BLaER1 treated with 17β-estradiol and CSF1 and Interleukin-3, amounts not matched to agents 10 nM and 100 nM (cell line): Measurements from ENCODE around the gene ADGRD2.

Experiments
- H3K27ac ChIP-seq, 11 experiments: shearing (Covaris generic); formaldehyde crosslinking; 2 replicates each; pipeline ENCODE4 v1.8.1; 2022
- H3K27me3 ChIP-seq, 11 experiments: shearing (Covaris generic); formaldehyde crosslinking; 2 replicates each; pipeline ENCODE4 v1.8.1; 2022
- H3K36me3 ChIP-seq, 11 experiments: shearing (Covaris generic); formaldehyde crosslinking; 2 replicates each; pipeline ENCODE4 v1.8.1; 2022
- H3K4me1 ChIP-seq, 10 experiments: shearing (Covaris generic); formaldehyde crosslinking; 2 replicates each; pipeline ENCODE4 v1.8.1; 2022
- H3K4me2 ChIP-seq, 11 experiments: shearing (Covaris generic); formaldehyde crosslinking; 2 replicates each; pipeline ENCODE4 v1.8.1; 2022
- H3K4me3 ChIP-seq, 10 experiments: shearing (Covaris generic); formaldehyde crosslinking; 2 replicates each; pipeline ENCODE4 v1.8.1; 2022
- H3K9ac ChIP-seq, 11 experiments: shearing (Covaris generic); formaldehyde crosslinking; 2 replicates each; pipeline ENCODE4 v1.8.1; 2022
- H3K9me3 ChIP-seq, 11 experiments: shearing (Covaris generic); formaldehyde crosslinking; replicated peaks in 1 of 11; 2 replicates each; pipeline ENCODE4 v1.8.1; 2022
- H4K20me1 ChIP-seq, 11 experiments: shearing (Covaris generic); formaldehyde crosslinking; 2 replicates each; pipeline ENCODE4 v1.8.1; 2022
- Cebpa-rat ChIP-seq, 11 experiments: shearing (Covaris generic); IDR thresholded peaks; 2 replicates each; pipeline ENCODE4 v1.8.1; 2022

The ADGRD2 gene

GRCh38 chr9:124477211-124477647 is 27.0 kb downstream of the ADGRD2 start:
- Histone ChIP-seq H3K4me2 (peak overlapping the region; percentile 7 to 83 (median 74); a peak in 18 of 22 replicates), H3K4me1 (peaks cover 17 to 38% (median 26%) of the 10 kb centered on the region in 10 experiments), H3K9ac (no peak overlapping the region), H3K9me3 (no peaks in the 10 kb centered on the region), H3K36me3 (no peaks in the 10 kb centered on the region), H3K4me3 (no peak overlapping the region), H4K20me1 (no peaks in the 10 kb centered on the region; a peak in 2 of 22 replicates), H3K27ac (no peak overlapping the region), H3K27me3 (peaks cover 14 to 26% (median 22%) of the 10 kb centered on the region in 11 experiments; a peak in 21 of 22 replicates)
- no peak for TF ChIP-seq Cebpa-rat (IDR thresholded peaks at IDR 0.05)

DNA sequence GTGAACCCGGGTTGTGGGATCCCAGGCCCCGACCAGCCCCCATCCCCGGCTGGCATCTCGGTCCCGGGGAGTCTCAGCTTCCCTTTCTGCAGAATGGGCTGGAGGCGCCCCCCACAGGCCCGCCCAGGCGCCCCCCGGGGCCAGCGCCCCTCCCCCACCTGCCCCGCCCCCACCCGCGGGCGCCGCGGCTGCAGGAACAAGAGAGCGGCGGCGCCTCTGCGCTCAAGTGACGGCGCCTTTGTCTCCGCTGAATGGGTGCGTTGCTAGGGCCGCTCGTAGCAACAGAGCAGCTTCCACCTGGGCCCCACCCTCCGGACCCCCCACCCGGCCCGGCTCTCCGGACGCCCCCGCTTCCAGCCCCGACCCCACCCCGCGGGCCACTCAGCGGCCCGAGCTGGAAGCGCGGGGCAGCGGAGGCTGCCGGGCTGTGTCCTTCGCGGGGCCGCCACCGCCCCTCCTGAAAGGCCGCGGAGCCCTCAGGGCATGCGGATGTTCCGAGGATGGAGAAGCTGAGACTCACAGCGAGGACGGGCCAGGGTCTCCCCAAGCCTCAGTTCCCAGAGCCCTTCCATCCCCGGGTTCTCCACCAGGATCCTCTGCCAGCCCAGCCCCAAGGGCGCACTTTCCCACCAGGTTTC is 27.5 kb downstream of the ADGRD2 start:
- Histone ChIP-seq H3K4me1 (peaks cover 17 to 38% (median 26%) of the 10 kb centered on the region in 10 experiments), H3K27me3 (peaks cover 14 to 26% (median 22%) of the 10 kb centered on the region in 11 experiments; a peak in 21 of 22 replicates), H3K27ac (no peak overlapping the region), H3K9me3 (no peaks in the 10 kb centered on the region), H4K20me1 (no peaks in the 10 kb centered on the region; a peak in 2 of 22 replicates), H3K9ac (no peak overlapping the region), H3K4me2 (peak overlapping the region; percentile 7 to 83 (median 74); a peak in 18 of 22 replicates), H3K36me3 (no peaks in the 10 kb centered on the region), H3K4me3 (no peak overlapping the region)
- TF ChIP-seq Cebpa-rat (IDR thresholded peaks at IDR 0.05), result no peak

- TF ChIP-seq Cebpa-rat (IDR thresholded peaks at IDR 0.05), result no peak
- H3K4me3 ChIP-seq, result no peak overlapping the region
- H3K9ac ChIP-seq, result no peak overlapping the region
- no peak overlapping the region for H3K27ac ChIP-seq
- peak overlapping the region in 7 of 11 experiments; percentile 17 to 40 (median 20); a peak in 11 of 22 replicates for H3K4me2 ChIP-seq
- no peaks in the 10 kb centered on the region for H3K36me3 ChIP-seq
- no peaks in the 10 kb centered on the region; a peak in 2 of 22 replicates for H4K20me1 ChIP-seq
- peaks cover 17 to 38% (median 26%) of the 10 kb centered on the region in 10 experiments for H3K4me1 ChIP-seq
- no peaks in the 10 kb centered on the region for H3K9me3 ChIP-seq
- peaks cover 14 to 26% (median 22%) of the 10 kb centered on the region in 11 experiments; a peak in 21 of 22 replicates for H3K27me3 ChIP-seq
Observed at GRCh38 chr9:124478354-124478753, 28.1 kb downstream of the ADGRD2 start.

DNA sequence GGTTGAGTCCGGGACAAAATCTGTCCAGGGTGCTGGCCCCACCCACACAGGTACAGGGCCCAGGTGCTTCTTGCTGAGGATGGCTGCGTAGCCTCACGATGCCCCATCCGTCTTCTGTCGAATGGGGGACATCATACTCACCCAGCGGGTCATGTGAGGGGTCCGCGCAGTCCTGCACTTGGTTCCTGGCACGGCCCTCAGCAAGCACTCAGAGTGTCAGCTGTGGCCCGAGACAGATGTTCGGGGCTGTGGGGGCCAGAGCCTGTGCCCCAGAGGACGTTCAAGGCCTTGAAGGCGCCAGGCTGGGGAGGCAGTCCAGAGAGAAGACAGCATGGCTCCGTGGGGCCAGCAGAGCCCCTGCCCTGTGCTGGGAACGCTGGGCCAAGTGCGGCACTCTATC is 29.1 kb downstream of the ADGRD2 start:
- Histone ChIP-seq H3K9ac (no peak overlapping the region), H3K9me3 (no peaks in the 10 kb centered on the region), H3K4me2 (no peak overlapping the region), H3K4me1 (peaks cover 17 to 38% (median 26%) of the 10 kb centered on the region in 10 experiments), H3K4me3 (no peak overlapping the region), H3K27ac (no peak overlapping the region), H3K36me3 (no peaks in the 10 kb centered on the region), H4K20me1 (no peaks in the 10 kb centered on the region; a peak in 2 of 22 replicates), H3K27me3 (peaks cover 14 to 26% (median 22%) of the 10 kb centered on the region in 11 experiments; a peak in 21 of 22 replicates)
- no peak for TF ChIP-seq Cebpa-rat (IDR thresholded peaks at IDR 0.05)

DNA sequence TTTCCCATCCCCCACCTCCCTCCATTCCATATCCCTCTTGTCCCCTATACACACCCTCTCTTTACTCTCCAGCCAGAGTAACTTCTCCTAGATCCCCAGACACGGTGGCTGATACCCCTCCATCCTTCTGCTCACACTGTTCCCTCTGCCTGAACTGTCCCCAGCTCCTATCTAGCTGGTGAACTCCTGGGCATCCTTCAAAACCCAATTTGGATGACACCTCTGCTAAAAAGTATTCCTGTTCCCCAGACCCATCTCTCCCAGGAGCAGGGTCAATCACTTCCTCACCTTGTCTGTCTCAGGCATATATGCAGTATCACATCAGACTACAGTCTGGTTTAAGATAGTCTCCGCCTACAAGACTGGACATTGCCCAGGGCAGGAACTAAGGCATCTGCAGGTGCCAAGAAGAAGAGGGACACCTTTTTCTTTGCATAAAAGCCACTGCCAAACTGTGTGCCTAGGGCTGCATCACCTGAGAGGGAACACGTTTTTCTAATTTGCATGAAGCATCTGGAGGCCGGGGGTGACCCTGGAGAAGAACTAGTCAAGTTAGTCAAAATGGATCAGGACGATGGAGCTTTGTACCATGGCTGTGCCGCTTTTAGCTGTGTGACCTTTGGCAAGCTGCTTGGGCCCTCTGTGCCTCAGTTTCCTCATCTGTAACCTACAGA is 29.8 kb downstream of the ADGRD2 start:
- TF ChIP-seq Cebpa-rat (IDR thresholded peaks at IDR 0.05), result no peak
- peaks cover 14 to 26% (median 22%) of the 10 kb centered on the region in 11 experiments; a peak in 21 of 22 replicates for H3K27me3 ChIP-seq
- H3K4me1 ChIP-seq, result peaks cover 17 to 38% (median 26%) of the 10 kb centered on the region in 10 experiments
- no peak overlapping the region for H3K9ac ChIP-seq
- H4K20me1 ChIP-seq, result no peaks in the 10 kb centered on the region; a peak in 2 of 22 replicates
- no peaks in the 10 kb centered on the region for H3K36me3 ChIP-seq
- no peaks in the 10 kb centered on the region for H3K9me3 ChIP-seq
- H3K4me2 ChIP-seq, result no peak overlapping the region; a peak in 1 of 22 replicates
- H3K27ac ChIP-seq, result no peak overlapping the region
- H3K4me3 ChIP-seq, result no peak overlapping the region

DNA sequence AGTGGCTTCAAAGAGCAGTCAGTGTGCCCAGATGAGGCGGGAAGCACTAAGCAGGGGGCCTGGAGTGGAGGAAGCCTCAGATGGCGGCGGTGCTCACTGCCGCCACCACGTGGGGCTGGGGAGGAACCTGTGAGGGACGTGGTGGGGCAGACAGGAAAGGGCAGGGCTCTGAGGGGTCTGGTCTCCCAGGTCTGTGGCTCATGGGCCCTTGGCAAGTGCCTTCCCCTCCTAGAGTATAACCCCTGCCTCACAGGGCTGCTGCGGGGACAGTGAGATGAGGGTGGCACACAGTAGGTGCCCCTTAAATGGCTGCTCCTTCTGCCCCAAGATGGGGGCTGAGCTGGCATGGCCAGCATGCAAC is 30.4 kb downstream of the ADGRD2 start:
- Histone ChIP-seq H3K27me3 (peaks cover 14 to 26% (median 22%) of the 10 kb centered on the region in 11 experiments; a peak in 21 of 22 replicates), H3K4me3 (no peak overlapping the region)

DNA sequence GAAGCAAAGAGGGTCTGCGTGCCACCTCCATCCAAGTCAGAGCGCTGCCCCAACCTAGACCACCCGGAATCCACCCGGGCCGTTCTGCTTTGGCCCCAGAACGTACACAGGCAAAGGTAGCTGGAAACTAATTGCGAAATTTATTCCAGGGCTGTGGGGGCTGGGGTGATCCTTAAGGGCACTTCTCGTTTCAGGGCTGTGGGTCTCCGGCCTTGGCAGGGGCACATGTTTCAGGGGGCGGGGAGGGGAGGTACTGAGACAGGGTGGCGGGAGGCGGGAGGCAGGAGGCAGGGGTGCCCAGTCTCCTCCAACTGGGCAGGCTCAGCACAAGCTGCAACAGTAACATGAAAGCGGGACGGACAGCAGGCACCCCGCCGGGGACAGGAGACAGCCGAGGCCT is 30.9 kb downstream of the ADGRD2 start:
- Histone ChIP-seq H3K9me3 (no peaks in the 10 kb centered on the region), H3K27ac (no peak overlapping the region), H3K27me3 (peaks cover 14 to 26% (median 22%) of the 10 kb centered on the region in 11 experiments; a peak in 21 of 22 replicates), H3K9ac (no peak overlapping the region), H3K4me2 (no peak overlapping the region), H4K20me1 (no peaks in the 10 kb centered on the region; a peak in 1 of 22 replicates), H3K36me3 (no peaks in the 10 kb centered on the region), H3K4me1 (peaks cover 8 to 28% (median 17%) of the 10 kb centered on the region in 10 experiments), H3K4me3 (no peak overlapping the region)
- TF ChIP-seq Cebpa-rat (IDR thresholded peaks at IDR 0.05), result no peak

More for the DNA sequence above, 30.4 kb downstream of the ADGRD2 start:
- Histone ChIP-seq H3K4me1 (peaks cover 13 to 33% (median 22%) of the 10 kb centered on the region in 10 experiments), H3K36me3 (no peaks in the 10 kb centered on the region), H4K20me1 (no peaks in the 10 kb centered on the region; a peak in 2 of 22 replicates), H3K9me3 (no peaks in the 10 kb centered on the region), H3K4me2 (no peak overlapping the region; a peak in 1 of 22 replicates), H3K9ac (no peak overlapping the region), H3K27ac (no peak overlapping the region; a peak in 1 of 22 replicates)
- TF ChIP-seq Cebpa-rat (IDR thresholded peaks at IDR 0.05), result no peak

- TF ChIP-seq Cebpa-rat (IDR thresholded peaks at IDR 0.05), result no peak
- H3K4me1 ChIP-seq, result peaks cover 0 to 15% (median 6%) of the 10 kb centered on the region in 10 experiments; a peak in 11 of 20 replicates
- H3K36me3 ChIP-seq, result no peaks in the 10 kb centered on the region
- no peak overlapping the region for H3K27ac ChIP-seq
- H3K9me3 ChIP-seq, result no peaks in the 10 kb centered on the region
- no peaks in the 10 kb centered on the region; a peak in 1 of 22 replicates for H4K20me1 ChIP-seq
- no peak overlapping the region for H3K4me2 ChIP-seq
- no peak overlapping the region for H3K9ac ChIP-seq
- peaks cover 4 to 17% (median 12%) of the 10 kb centered on the region in 11 experiments; a peak in 20 of 22 replicates for H3K27me3 ChIP-seq
- H3K4me3 ChIP-seq, result no peak overlapping the region
Observed at GRCh38 chr9:124482431-124483031, 32.3 kb downstream of the ADGRD2 start.

- no peak for TF ChIP-seq Cebpa-rat (IDR thresholded peaks at IDR 0.05)
- no peak overlapping the region for H3K27ac ChIP-seq
- H3K27me3 ChIP-seq, result peaks cover 0 to 9% (median 5%) of the 10 kb centered on the region in 11 experiments; a peak in 17 of 22 replicates
- no peaks in the 10 kb centered on the region; a peak in 1 of 22 replicates for H4K20me1 ChIP-seq
- H3K9me3 ChIP-seq, result no peaks in the 10 kb centered on the region
- no peaks in the 10 kb centered on the region for H3K36me3 ChIP-seq
- H3K4me2 ChIP-seq, result no peak overlapping the region
- H3K4me1 ChIP-seq, result peaks cover 0 to 9% (median under 1%) of the 10 kb centered on the region in 10 experiments; a peak in 7 of 20 replicates
- no peak overlapping the region for H3K4me3 ChIP-seq
- no peak overlapping the region for H3K9ac ChIP-seq
Observed at GRCh38 chr9:124483481-124483880, 33.2 kb downstream of the ADGRD2 start.
